Loucy (cell line): ENCODE data around the gene ARHGEF10L.

ENCODE experiments used
- CTCF ChIP-seq: fragments of 200-600 bp; sonication (generic); conservative IDR thresholded peaks from 2 replicates; pipeline ENCODE4 v1.5.1; 2014; ENCODE audit warnings: mild to moderate bottlenecking, antibody characterized with exemption, low read length
- EZH2phosphoT487 ChIP-seq: fragments of 200-600 bp; IDR thresholded peaks from 2 replicates; pipeline ENCODE4 v1.6.1; 2018; ENCODE audit warnings: antibody characterized with exemption, mild to moderate bottlenecking, moderate library complexity, borderline replicate concordance

GRCh38 chr1:17637055-17637454 is 97.6 kb downstream of the ARHGEF10L start:
- TF ChIP-seq CTCF, result no peak
- no peak for TF ChIP-seq EZH2phosphoT487
